ACC112 (cell line): ENCODE measurements around the gene ZNF415.
A peak's percentile ranks its signal among the peaks of the same experiment; 100 is the strongest.

Source experiments
- H2AFZ ChIP-seq: fragments of 200-600 bp; sonication (generic); one replicate; pipeline ENCODE4 v1.6.0; 2017; ENCODE audit warnings: antibody characterized with exemption, low read length; ENCODE audit not compliant: unreplicated experiment
- H3K27ac ChIP-seq: fragments of 200-600 bp; sonication (generic); 2 replicates; pipeline ENCODE4 v1.5.1; 2014; ENCODE audit warnings: low read depth, mild to moderate bottlenecking, antibody characterized with exemption, low read length, moderate library complexity
- H3K27me3 ChIP-seq: fragments of 200-600 bp; sonication (generic); 2 replicates; pipeline ENCODE4 v1.6.1; 2014; ENCODE audit warnings: mild to moderate bottlenecking, antibody characterized with exemption, low read length, moderate library complexity, mixed read lengths; ENCODE audit not compliant: insufficient read depth
- H3K36me3 ChIP-seq: fragments of 200-600 bp; sonication (generic); 2 replicates; pipeline ENCODE4 v1.6.1; 2016; ENCODE audit warnings: mild to moderate bottlenecking, antibody characterized with exemption, low read length, moderate library complexity, mixed read lengths; ENCODE audit not compliant: insufficient read depth
- H3K4me1 ChIP-seq: fragments of 200-600 bp; sonication (generic); one replicate; pipeline ENCODE4 v1.6.1; 2016; ENCODE audit warnings: low read length, mixed read lengths; ENCODE audit not compliant: insufficient read depth, unreplicated experiment, control insufficient read depth
- H3K4me3 ChIP-seq: fragments of 200-600 bp; sonication (generic); 2 replicates; pipeline ENCODE4 v1.5.1; 2014; ENCODE audit warnings: mild to moderate bottlenecking, low read depth, low read length
- H3K79me2 ChIP-seq: fragments of 200-600 bp; sonication (generic); one replicate; pipeline ENCODE4 v1.6.0; 2016; ENCODE audit warnings: low read length; ENCODE audit not compliant: control insufficient read depth, unreplicated experiment, insufficient read depth

The ZNF415 gene

DNA sequence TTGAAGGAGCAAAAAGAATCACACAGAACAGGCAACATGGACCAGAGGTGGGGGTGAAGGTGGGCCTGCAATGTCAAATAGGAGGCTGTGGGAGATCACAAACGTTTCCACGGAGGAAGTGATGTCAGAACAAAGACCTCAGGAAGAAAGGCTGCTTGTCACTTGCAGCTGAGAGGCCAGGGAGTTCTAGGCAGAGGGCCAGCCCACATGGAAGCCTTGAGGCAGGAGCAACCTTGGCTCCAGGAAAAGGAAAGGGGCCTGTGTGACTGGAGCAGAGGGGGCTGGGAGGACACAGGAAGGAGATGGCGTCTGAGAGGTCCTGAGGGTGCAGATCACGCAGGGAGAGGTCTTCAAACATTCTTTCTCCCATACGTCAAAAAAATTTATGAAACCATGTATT lies 45.8 kb downstream of the ZNF415 start:
- H3K27ac ChIP-seq: no peak overlapping the region
- peaks cover 14% of the 10 kb centered on the region for H3K36me3 ChIP-seq

DNA sequence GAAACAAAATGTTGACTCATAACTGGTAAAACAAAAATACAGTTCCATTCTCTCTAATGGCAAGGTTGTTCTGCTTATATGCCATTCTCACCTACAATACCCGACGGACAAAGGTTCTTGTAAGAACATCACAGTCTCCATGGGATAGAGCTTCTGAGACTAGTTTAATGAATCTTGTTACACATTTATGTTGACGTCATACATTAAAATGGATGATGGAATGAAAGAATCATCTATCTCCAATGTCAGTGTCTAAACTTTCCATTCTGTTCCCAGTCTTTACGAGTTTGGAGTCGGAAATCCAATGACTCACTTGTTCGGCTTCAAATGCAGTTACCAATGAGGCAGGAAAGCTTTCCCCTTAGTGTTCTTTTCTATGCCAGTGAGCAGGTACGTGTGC lies 47.2 kb downstream of the ZNF415 start:
- Histone ChIP-seq H3K27me3 (no peaks in the 10 kb centered on the region), H3K79me2 (peaks cover 3% of the 10 kb centered on the region), H3K4me3 (no peak overlapping the region), H3K27ac (no peak overlapping the region), H3K4me1 (no peaks in the 10 kb centered on the region), H3K36me3 (peaks cover 25% of the 10 kb centered on the region), H2AFZ (no peak overlapping the region)

More for the DNA sequence above, 45.8 kb downstream of the ZNF415 start:
- Histone ChIP-seq H3K4me3 (no peak overlapping the region), H3K27me3 (no peaks in the 10 kb centered on the region), H2AFZ (no peak overlapping the region), H3K79me2 (no peaks in the 10 kb centered on the region), H3K4me1 (no peaks in the 10 kb centered on the region)

DNA sequence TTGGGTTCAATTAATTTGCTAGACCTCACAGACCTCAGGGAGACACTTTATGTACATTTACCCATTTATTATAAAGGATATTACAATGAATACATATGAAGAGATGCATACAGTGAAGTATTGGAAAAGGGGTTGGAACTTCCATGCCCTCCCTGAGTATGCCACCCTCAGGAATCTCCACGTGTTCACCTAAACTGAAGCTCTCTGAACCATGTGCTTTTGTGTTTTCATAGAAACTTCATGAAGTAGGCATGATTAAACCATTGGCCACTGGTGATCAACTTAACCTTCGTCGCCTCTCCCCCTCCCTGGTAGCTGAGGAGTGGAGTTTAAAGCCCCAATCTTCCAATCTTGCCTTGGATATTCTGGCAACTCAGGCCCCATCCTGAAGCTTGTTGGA lies 49.8 kb downstream of the ZNF415 start:
- Histone ChIP-seq H3K27ac (no peak overlapping the region), H3K36me3 (peaks cover 26% of the 10 kb centered on the region), H3K27me3 (no peaks in the 10 kb centered on the region), H3K4me3 (no peak overlapping the region), H3K4me1 (no peaks in the 10 kb centered on the region), H3K79me2 (peaks cover 4% of the 10 kb centered on the region), H2AFZ (no peak overlapping the region)

DNA sequence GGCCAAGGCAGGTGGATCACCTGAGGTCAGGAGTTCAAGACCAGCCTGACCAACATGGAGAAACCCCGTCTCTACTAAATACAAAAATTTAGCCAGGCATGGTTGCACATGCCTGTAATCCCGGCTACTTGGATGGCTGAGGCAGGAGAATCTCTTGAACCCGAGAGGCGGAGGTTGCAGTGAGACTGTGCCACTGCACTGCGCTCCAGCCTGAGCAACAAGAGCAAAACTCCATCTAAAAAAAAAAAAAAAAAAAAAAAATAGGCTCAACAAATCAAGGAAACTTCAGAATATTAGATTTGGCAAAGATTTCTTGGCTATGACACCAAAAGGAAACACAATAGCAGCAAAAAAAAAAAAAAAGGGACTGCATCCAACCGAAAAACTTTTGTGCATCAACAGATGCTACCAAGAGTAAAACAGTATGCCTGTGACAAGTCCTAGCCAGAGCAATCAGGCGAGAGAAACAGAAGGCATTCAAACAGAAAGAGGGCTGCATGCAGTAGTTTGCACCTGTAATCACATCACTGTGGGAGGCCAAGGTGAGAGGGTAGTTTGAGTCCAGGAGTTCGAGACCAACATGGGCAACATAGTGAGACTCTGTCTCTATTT lies 53.3 kb downstream of the ZNF415 start:
- Histone ChIP-seq H3K79me2 (peaks cover 7% of the 10 kb centered on the region), H3K4me1 (no peaks in the 10 kb centered on the region), H2AFZ (no peak overlapping the region), H3K27me3 (no peaks in the 10 kb centered on the region), H3K36me3 (peaks cover 29% of the 10 kb centered on the region), H3K27ac (no peak overlapping the region), H3K4me3 (no peak overlapping the region)

DNA sequence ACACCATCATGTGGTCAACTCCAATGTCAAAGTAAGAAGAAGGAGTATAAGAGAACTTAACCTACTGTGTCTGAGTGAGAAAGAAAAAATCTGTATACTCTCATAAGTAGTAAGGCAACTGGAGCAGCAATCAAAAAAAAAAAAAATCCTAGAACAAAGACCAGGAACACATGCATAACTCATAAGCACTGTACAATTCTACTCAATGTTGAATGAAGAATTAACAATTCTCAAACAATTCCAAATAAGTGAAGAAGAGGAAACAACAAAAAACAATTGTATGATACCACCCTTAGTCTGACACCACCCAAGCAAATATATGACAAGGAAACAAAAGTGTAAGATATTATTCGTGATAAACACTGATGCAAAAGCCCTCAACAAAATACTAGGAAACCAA lies 54.0 kb downstream of the ZNF415 start:
- no peaks in the 10 kb centered on the region for H3K4me1 ChIP-seq
- no peak overlapping the region for H2AFZ ChIP-seq
- peaks cover 31% of the 10 kb centered on the region for H3K36me3 ChIP-seq
- H3K79me2 ChIP-seq: peaks cover 7% of the 10 kb centered on the region
- no peaks in the 10 kb centered on the region for H3K27me3 ChIP-seq
- H3K4me3 ChIP-seq: no peak overlapping the region
- H3K27ac ChIP-seq: no peak overlapping the region

- H2AFZ ChIP-seq: no peak overlapping the region
- peaks cover 7% of the 10 kb centered on the region for H3K79me2 ChIP-seq
- H3K36me3 ChIP-seq: peaks cover 38% of the 10 kb centered on the region
- no peaks in the 10 kb centered on the region for H3K27me3 ChIP-seq
- H3K27ac ChIP-seq: no peak overlapping the region
- H3K4me1 ChIP-seq: no peaks in the 10 kb centered on the region
- no peak overlapping the region for H3K4me3 ChIP-seq
Measured at GRCh38 chr19:53076984-53077383, 55.7 kb downstream of the ZNF415 start.

GRCh38 chr19:53068834-53069233 lies 63.9 kb downstream of the ZNF415 start:
- Histone ChIP-seq H2AFZ (no peak overlapping the region), H3K4me1 (no peaks in the 10 kb centered on the region), H3K36me3 (peaks cover 58% of the 10 kb centered on the region), H3K27ac (no peak overlapping the region), H3K4me3 (no peak overlapping the region), H3K27me3 (no peaks in the 10 kb centered on the region), H3K79me2 (no peaks in the 10 kb centered on the region)

GRCh38 chr19:53068199-53068598 lies 64.5 kb downstream of the ZNF415 start:
- Histone ChIP-seq H3K79me2 (no peaks in the 10 kb centered on the region), H3K4me1 (no peaks in the 10 kb centered on the region), H3K4me3 (no peak overlapping the region), H2AFZ (no peak overlapping the region), H3K36me3 (peaks cover 54% of the 10 kb centered on the region), H3K27ac (no peak overlapping the region), H3K27me3 (no peaks in the 10 kb centered on the region)

DNA sequence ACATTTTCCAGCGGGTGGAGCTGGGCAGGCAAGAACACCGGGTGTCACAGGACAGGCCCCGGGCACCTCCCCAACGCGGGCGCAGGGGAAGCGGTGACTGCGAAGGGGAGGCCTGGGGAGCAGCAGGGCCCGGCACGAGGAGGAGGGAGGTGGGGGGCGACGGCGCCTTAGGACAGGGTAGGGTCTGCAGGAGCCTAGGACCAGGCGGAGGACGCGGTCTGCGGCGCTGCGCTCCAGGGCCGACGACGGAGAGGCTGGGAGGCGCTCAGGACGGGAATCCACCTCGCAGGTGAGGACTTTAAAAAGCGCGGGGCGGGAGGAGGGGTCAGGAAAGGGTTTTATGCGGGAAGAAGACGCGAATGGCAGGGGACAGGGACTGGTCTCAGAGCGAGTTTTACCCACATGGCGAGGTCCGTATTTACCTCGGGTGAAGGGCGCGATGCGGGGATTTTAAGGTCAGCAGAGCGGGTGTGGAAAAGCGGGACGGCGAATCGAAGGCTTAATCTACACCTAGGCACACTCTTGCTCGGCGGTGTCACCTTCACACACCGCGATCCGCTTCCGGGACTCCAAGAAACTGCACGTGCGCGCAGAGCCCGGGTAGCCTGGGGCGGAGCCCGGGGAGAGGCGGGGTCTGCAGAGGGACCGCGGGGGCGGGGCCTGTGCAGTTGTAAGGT lies 74.7 kb downstream of the ZNF415 start:
- Histone ChIP-seq H3K27me3 (no peaks in the 10 kb centered on the region), H3K79me2 (no peaks in the 10 kb centered on the region), H2AFZ (peak overlapping the region; percentile 68)

More for the DNA sequence above, 74.7 kb downstream of the ZNF415 start:
- Histone ChIP-seq H3K4me1 (peaks cover 8% of the 10 kb centered on the region), H3K4me3 (peak overlapping the region; percentile 76), H3K36me3 (no peaks in the 10 kb centered on the region), H3K27ac (no peak overlapping the region)
